Measurements from ENCODE around the gene SLC35B2.

GRCh38 chr6:44219815-44220784 is 37.2 kb downstream of the SLC35B2 start:
- TF ChIP-seq CTCF (IDR thresholded peaks at IDR 0.05 in 2 of 3, conservative IDR thresholded peaks at IDR 0.05 in 1 of 3; ENCODE audit: control insufficient read depth in 2 of 3, extremely low read depth in 1 of 3, insufficient read depth in 1 of 3, low read depth in 3 of 3, low read length in 3 of 3) (peak in 2 of 3 experiments; percentile 14 to 17; a peak in 2 of 6 replicates), REST (IDR thresholded peaks at IDR 0.05; ENCODE audit: low read depth, low read length) (no peak), RCOR1 (conservative IDR thresholded peaks at IDR 0.05; ENCODE audit: low read depth, low read length) (no peak)

All from GM12878 (cell line).